Sigmoid colon (tissue), 4 donors: ENCODE data around the gene RASSF1.

ENCODE experiments used
- EP300 ChIP-seq, 4 donors: sonication (generic); formaldehyde crosslinking; IDR thresholded peaks; one replicate each; pipeline ENCODE4 v1.6.1; 2017; ENCODE audit warnings: antibody characterized with exemption in 4 of 4
- POLR2AphosphoS5 ChIP-seq, 4 donors: sonication (generic); formaldehyde crosslinking; IDR thresholded peaks; one replicate each; pipeline ENCODE4 v1.6.1; 2017; ENCODE audit warnings: antibody characterized with exemption in 4 of 4

DNA sequence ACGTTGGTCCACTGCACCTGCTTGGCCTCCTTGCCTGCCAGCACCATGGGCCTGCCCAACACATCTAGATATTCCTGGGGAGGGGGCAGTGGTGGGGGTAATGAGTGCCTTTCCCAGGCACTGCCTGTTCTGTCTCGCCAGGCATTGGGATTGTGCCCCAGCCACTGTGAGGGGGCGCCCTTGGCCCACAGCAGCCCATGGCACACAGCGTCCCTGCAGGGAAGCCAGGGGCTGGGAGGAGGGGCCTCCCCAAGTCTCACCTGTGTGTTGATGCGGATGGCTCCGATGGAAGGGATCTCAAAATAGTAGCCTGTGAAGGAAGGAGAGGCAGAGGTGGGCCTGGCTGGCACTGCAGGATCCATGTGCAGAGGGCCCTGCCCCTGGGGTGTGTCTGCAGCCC lies 37.4 kb upstream of the RASSF1 start:
- TF ChIP-seq POLR2AphosphoS5 (IDR thresholded peaks at IDR 0.05), result no peak
- TF ChIP-seq EP300 (IDR thresholded peaks at IDR 0.05), result no peak
